ENCODE measurements around the gene NBEA.

NBEA gene

DNA sequence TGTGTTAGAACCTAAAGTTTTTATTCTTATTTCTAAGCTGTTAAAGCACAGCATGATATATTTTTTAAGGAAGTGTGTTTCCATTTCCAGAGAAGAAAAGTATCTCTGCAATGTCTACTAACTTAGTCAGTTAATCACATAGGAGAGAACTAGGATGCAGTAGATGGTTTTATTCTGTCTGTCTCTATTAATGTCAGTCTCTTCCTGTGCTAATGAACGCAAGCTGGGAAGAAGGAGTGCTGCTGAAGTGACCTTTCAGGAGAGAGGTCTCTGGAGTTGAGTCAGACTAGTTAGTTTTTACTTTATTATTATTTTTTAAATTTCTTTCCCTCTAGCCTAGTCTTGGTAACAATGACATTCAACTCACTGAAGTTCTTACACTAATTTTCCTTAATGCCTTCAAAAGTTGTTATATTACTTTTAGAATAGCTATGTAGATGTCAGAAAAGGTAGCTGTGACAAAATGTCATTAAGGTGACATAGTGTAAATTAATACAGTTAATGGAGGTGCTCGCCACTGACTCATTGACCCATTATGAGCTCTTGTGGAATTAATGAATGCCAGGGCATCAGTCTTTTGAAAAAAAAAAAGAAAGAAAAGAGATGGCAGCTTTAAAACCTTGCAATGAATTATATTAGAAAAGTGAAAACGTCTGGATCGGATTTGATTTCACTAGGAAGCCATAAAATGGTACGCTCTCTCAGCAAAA, 654.4 kb downstream of the NBEA start:
- Histone ChIP-seq H3K27ac (ENCODE audit: low read length) (no peak overlapping the region), H3K27me3 (ENCODE audit: control insufficient read depth, insufficient read depth, low read length) (no peaks in the 10 kb centered on the region), H3K9me3 (ENCODE audit: control insufficient read depth, insufficient read depth, low read length) (no peaks in the 10 kb centered on the region), H3K4me1 (ENCODE audit: control insufficient read depth, insufficient read depth, low read length) (peaks cover 2% of the 10 kb centered on the region), H3K4me3 (ENCODE audit: low read length) (no peak overlapping the region), H3K36me3 (ENCODE audit: control insufficient read depth, insufficient read depth, low read length) (no peaks in the 10 kb centered on the region)
- no peak for DNase-seq (ENCODE audit: low read depth, low spot score)
- WGBS (ENCODE audit: insufficient coverage, insufficient read length) = no CpG with 5 or more reads among the region's 5 CpGs

GRCh38 chr13:35597451-35597850, 655.4 kb downstream of the NBEA start:
- DNase-seq (ENCODE audit: low read depth, low spot score) = no peak
- Histone ChIP-seq H3K9me3 (ENCODE audit: control insufficient read depth, insufficient read depth, low read length) (no peaks in the 10 kb centered on the region), H3K4me3 (ENCODE audit: low read length) (no peak overlapping the region), H3K36me3 (ENCODE audit: control insufficient read depth, insufficient read depth, low read length) (no peaks in the 10 kb centered on the region), H3K4me1 (ENCODE audit: control insufficient read depth, insufficient read depth, low read length) (peaks cover 2% of the 10 kb centered on the region), H3K27ac (ENCODE audit: low read length) (no peak overlapping the region), H3K27me3 (ENCODE audit: control insufficient read depth, insufficient read depth, low read length) (no peaks in the 10 kb centered on the region)
- no CpG with 5 or more reads among the region's 3 CpGs for WGBS (ENCODE audit: insufficient coverage, insufficient read length)

DNA sequence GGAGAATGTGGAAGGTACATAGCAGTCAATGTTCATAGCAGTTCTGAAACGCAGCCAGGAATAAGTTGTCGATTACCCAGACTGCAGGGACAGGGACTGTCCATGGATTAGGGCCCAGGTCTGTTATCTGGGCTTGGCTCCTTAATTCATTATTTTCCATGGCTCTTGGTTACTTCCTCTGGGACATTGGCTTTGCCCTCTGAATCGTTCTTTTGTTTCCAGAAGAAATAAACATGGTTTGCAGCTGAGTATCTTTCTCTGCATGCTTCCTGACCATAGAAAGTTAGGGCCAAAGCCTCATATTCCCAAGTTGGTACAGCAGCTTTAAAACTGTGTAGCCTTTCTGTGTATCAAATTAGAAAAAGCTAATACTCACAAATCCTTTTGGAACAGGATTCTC, 656.2 kb downstream of the NBEA start:
- WGBS (ENCODE audit: insufficient coverage, insufficient read length) = no CpG with 5 or more reads among the region's 3 CpGs
- Histone ChIP-seq H3K27ac (ENCODE audit: low read length) (no peak overlapping the region), H3K9me3 (ENCODE audit: control insufficient read depth, insufficient read depth, low read length) (no peaks in the 10 kb centered on the region), H3K27me3 (ENCODE audit: control insufficient read depth, insufficient read depth, low read length) (no peaks in the 10 kb centered on the region), H3K4me1 (ENCODE audit: control insufficient read depth, insufficient read depth, low read length) (peaks cover 2% of the 10 kb centered on the region), H3K36me3 (ENCODE audit: control insufficient read depth, insufficient read depth, low read length) (no peaks in the 10 kb centered on the region), H3K4me3 (ENCODE audit: low read length) (no peak overlapping the region)
- no peak for DNase-seq (ENCODE audit: low read depth, low spot score)

- H3K36me3 ChIP-seq (ENCODE audit: control insufficient read depth, insufficient read depth, low read length) = no peaks in the 10 kb centered on the region
- H3K4me3 ChIP-seq (ENCODE audit: low read length) = no peak overlapping the region
- H3K27me3 ChIP-seq (ENCODE audit: control insufficient read depth, insufficient read depth, low read length) = no peaks in the 10 kb centered on the region
- no peak overlapping the region for H3K27ac ChIP-seq (ENCODE audit: low read length)
- no peaks in the 10 kb centered on the region for H3K9me3 ChIP-seq (ENCODE audit: control insufficient read depth, insufficient read depth, low read length)
- H3K4me1 ChIP-seq (ENCODE audit: control insufficient read depth, insufficient read depth, low read length) = peaks cover 2% of the 10 kb centered on the region
- no peak for DNase-seq (ENCODE audit: low read depth, low spot score)
- no CpG with 5 or more reads among the region's 4 CpGs for WGBS (ENCODE audit: insufficient coverage, insufficient read length)
Observed at GRCh38 chr13:35598790-35599369, 656.8 kb downstream of the NBEA start.

GRCh38 chr13:35599384-35599783, 657.3 kb downstream of the NBEA start:
- no peaks in the 10 kb centered on the region for H3K9me3 ChIP-seq (ENCODE audit: control insufficient read depth, insufficient read depth, low read length)
- WGBS (ENCODE audit: insufficient coverage, insufficient read length) = no CpG with 5 or more reads among the region's 2 CpGs
- H3K27ac ChIP-seq (ENCODE audit: low read length) = no peak overlapping the region
- no peaks in the 10 kb centered on the region for H3K36me3 ChIP-seq (ENCODE audit: control insufficient read depth, insufficient read depth, low read length)
- H3K4me1 ChIP-seq (ENCODE audit: control insufficient read depth, insufficient read depth, low read length) = peaks cover 2% of the 10 kb centered on the region
- no peak overlapping the region for H3K4me3 ChIP-seq (ENCODE audit: low read length)
- no peak for DNase-seq (ENCODE audit: low read depth, low spot score)
- no peaks in the 10 kb centered on the region for H3K27me3 ChIP-seq (ENCODE audit: control insufficient read depth, insufficient read depth, low read length)

GRCh38 chr13:35600137-35600536, 658.1 kb downstream of the NBEA start:
- H3K36me3 ChIP-seq (ENCODE audit: control insufficient read depth, insufficient read depth, low read length) = no peaks in the 10 kb centered on the region
- DNase-seq (ENCODE audit: low read depth, low spot score) = no peak
- no peaks in the 10 kb centered on the region for H3K9me3 ChIP-seq (ENCODE audit: control insufficient read depth, insufficient read depth, low read length)
- no CpG with 5 or more reads among the region's 3 CpGs for WGBS (ENCODE audit: insufficient coverage, insufficient read length)
- peaks cover 2% of the 10 kb centered on the region for H3K4me1 ChIP-seq (ENCODE audit: control insufficient read depth, insufficient read depth, low read length)
- no peaks in the 10 kb centered on the region for H3K27me3 ChIP-seq (ENCODE audit: control insufficient read depth, insufficient read depth, low read length)
- H3K4me3 ChIP-seq (ENCODE audit: low read length) = no peak overlapping the region
- H3K27ac ChIP-seq (ENCODE audit: low read length) = no peak overlapping the region

GRCh38 chr13:35603593-35604285, 661.7 kb downstream of the NBEA start:
- Histone ChIP-seq H3K4me1 (ENCODE audit: control insufficient read depth, insufficient read depth, low read length) (peaks cover 2% of the 10 kb centered on the region), H3K4me3 (ENCODE audit: low read length) (no peak overlapping the region), H3K27me3 (ENCODE audit: control insufficient read depth, insufficient read depth, low read length) (no peaks in the 10 kb centered on the region), H3K36me3 (ENCODE audit: control insufficient read depth, insufficient read depth, low read length) (no peaks in the 10 kb centered on the region), H3K27ac (ENCODE audit: low read length) (no peak overlapping the region), H3K9me3 (ENCODE audit: control insufficient read depth, insufficient read depth, low read length) (no peaks in the 10 kb centered on the region)
- WGBS (ENCODE audit: insufficient coverage, insufficient read length) = no CpG with 5 or more reads among the region's 9 CpGs
- DNase-seq (ENCODE audit: low read depth, low spot score) = no peak

GRCh38 chr13:35614666-35615065, 672.6 kb downstream of the NBEA start:
- Histone ChIP-seq H3K4me3 (ENCODE audit: low read length) (no peak overlapping the region), H3K27me3 (ENCODE audit: control insufficient read depth, insufficient read depth, low read length) (no peaks in the 10 kb centered on the region), H3K4me1 (ENCODE audit: control insufficient read depth, insufficient read depth, low read length) (no peaks in the 10 kb centered on the region), H3K36me3 (ENCODE audit: control insufficient read depth, insufficient read depth, low read length) (no peaks in the 10 kb centered on the region), H3K27ac (ENCODE audit: low read length) (no peak overlapping the region), H3K9me3 (ENCODE audit: control insufficient read depth, insufficient read depth, low read length) (no peaks in the 10 kb centered on the region)
- no peak for DNase-seq (ENCODE audit: low read depth, low spot score)
- WGBS (ENCODE audit: insufficient coverage, insufficient read length) = no CpG with 5 or more reads among the region's 2 CpGs

DNA sequence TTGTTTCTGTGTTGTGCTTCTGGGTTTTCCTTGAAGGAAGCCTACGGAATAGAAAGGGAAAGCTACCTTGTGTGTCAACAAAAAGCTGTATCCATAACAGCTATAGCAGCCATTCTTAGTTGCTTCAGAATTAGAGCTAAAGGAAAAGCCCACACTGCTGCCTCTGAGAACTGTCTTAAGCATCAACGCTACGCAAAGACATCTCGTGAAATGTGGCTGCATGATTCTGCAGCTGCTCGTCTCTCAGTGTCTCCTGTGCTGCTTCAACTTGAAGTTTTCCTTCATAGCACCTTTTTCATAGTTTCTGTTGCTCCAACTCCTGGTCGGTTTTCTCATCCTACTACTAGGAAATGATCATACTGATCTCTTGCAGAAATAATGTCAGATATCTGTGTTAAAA, 675.4 kb downstream of the NBEA start:
- no peak overlapping the region for H3K27ac ChIP-seq (ENCODE audit: low read length)
- no peaks in the 10 kb centered on the region for H3K27me3 ChIP-seq (ENCODE audit: control insufficient read depth, insufficient read depth, low read length)
- H3K4me1 ChIP-seq (ENCODE audit: control insufficient read depth, insufficient read depth, low read length) = no peaks in the 10 kb centered on the region
- no peak overlapping the region for H3K4me3 ChIP-seq (ENCODE audit: low read length)
- H3K9me3 ChIP-seq (ENCODE audit: control insufficient read depth, insufficient read depth, low read length) = no peaks in the 10 kb centered on the region
- no CpG with 5 or more reads among the region's 6 CpGs for WGBS (ENCODE audit: insufficient coverage, insufficient read length)
- no peaks in the 10 kb centered on the region for H3K36me3 ChIP-seq (ENCODE audit: control insufficient read depth, insufficient read depth, low read length)
- no peak for DNase-seq (ENCODE audit: low read depth, low spot score)

DNA sequence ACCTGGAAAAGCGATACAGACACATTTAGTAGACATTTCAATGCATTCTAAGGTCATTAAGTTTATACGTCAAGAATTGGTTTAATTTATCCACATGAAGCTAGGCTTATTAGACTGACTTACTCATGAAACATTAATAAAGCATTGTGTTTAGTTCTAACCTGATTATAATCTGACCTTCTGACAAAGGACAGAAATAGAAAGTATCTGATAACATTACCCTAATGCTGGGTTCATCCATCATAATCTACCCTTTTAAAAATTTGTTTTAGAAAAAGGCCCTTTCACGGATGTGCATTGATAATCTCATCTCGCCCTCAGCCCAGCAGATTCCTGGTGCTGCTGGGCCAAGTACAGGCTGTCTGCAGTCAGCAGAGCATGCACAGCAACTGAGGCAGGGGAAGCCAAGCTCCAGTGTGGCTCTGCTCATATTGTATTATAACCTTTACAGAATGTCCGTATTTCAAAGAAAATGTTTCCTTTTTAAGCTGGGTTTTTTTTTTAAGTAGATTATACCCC, 676.6 kb downstream of the NBEA start:
- Histone ChIP-seq H3K36me3 (ENCODE audit: control insufficient read depth, insufficient read depth, low read length) (no peaks in the 10 kb centered on the region), H3K4me1 (ENCODE audit: control insufficient read depth, insufficient read depth, low read length) (no peaks in the 10 kb centered on the region)
- WGBS (ENCODE audit: insufficient coverage, insufficient read length) = no CpG with 5 or more reads among the region's 5 CpGs

More for the DNA sequence above, 676.6 kb downstream of the NBEA start:
- DNase-seq (ENCODE audit: low read depth, low spot score) = no peak
- H3K27ac ChIP-seq (ENCODE audit: low read length) = no peak overlapping the region
- no peaks in the 10 kb centered on the region for H3K9me3 ChIP-seq (ENCODE audit: control insufficient read depth, insufficient read depth, low read length)
- no peaks in the 10 kb centered on the region for H3K27me3 ChIP-seq (ENCODE audit: control insufficient read depth, insufficient read depth, low read length)
- H3K4me3 ChIP-seq (ENCODE audit: low read length) = no peak overlapping the region
